ENCODE results near the gene GLIS1. TPM values are rescaled to one million over a fixed set of nuclear protein-coding genes. Genes with fewer than 3 reads are reported as not detected.

Gene GLIS1
- total RNA-seq, 2 donors from 2014 or later = 0.37 to 0.44 TPM

GRCh38 chr1:53503433-53504217 is 235.3 kb downstream of the GLIS1 start:
- DNase-seq = no peak

DNA sequence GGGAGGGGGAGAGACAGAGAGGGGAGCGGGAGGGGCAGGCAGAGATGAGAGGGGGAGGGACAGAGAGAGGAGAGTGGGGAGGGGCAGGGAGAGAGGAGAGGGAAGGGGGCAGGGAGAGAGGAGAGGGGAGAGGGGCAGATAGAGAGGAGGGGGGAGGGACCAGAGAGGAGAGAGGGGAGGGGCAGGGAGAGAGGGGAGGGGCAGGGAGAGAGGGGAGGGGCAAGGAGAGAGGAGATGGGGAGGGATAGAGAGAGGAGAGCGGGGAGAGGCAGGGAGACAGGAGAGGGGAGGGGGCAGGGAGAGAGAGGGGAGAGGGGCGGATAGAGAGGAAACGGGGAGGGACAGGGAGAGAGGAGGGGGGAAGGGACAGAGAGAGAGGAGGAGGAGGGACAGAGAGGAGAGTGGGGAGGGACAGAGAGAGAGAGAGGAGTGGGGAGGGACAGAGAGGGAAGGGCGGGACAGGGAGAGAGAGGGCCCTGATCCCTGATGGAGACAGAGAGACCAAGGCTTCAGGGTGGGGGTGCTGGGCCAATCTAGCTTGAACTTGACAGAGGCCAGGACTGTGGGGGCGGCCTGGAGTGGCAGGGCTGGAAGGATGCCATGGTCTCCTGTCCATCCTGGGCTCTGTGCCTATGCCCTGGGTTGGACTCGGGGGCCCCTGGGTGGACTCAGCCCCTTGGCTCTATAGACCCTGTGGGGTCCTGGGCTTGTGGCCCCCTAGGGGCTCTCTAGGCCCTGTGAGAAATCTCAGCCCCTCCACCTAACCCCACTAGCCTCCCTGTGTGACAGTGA is 236.1 kb downstream of the GLIS1 start:
- intact Hi-C loops (cut with DNase I) = no loop called here
- ATAC-seq (no peak), DNase-seq (no peak)

More at GRCh38 chr1:53503433-53504217, 235.3 kb downstream of the GLIS1 start:
- intact Hi-C loops (cut with DNase I) = no loop called here
- ATAC-seq = no peak

- ATAC-seq = no peak
- DNase-seq = no peak
- intact Hi-C loops (cut with DNase I) = no loop called here
These were observed 237.6 kb downstream of the GLIS1 start for GRCh38 chr1:53501065-53502005.

DNA sequence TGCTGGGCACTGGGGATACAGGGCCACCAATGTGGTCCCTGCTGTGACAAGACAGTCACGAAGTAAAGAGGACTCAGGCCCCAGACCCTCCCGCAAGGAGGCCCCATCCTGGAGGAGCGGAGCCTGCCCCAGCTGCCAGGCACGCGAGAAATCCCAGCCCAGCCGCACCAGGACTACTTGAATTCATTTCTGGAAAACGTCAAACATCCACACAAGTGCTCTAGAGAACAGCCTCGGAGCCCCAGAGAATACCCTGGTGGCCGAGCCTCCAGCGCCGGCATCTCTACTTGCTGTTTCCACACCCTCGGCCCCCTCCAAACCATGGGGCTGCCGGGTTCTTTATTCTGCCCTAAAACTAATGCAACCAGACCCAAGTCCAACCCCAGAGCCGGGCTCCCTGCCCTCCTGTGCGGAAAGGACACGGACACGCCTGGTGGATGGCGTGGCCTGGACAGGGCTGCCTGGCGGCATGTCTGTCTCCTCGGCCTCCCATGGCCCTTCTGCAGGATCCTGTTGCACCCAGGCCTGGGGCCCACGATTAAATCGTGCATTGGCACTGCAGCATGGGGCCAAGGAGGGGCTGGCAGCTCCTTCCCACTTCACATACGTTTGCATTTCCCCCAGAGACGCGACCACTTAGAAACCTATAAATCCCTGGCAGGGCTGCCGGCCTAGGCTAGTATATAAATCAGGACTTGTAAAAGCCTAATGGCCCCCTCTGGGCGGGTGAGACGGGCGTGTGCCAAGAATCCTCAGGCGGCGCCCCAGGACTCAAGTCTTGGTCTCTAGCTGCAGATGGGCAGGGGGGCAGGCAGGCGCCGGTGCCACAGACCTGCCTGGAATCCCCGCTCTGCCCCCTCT is 238.5 kb downstream of the GLIS1 start:
- ATAC-seq (no peak), DNase-seq (no peak)
- intact Hi-C loops (cut with DNase I) = no loop called here

DNA sequence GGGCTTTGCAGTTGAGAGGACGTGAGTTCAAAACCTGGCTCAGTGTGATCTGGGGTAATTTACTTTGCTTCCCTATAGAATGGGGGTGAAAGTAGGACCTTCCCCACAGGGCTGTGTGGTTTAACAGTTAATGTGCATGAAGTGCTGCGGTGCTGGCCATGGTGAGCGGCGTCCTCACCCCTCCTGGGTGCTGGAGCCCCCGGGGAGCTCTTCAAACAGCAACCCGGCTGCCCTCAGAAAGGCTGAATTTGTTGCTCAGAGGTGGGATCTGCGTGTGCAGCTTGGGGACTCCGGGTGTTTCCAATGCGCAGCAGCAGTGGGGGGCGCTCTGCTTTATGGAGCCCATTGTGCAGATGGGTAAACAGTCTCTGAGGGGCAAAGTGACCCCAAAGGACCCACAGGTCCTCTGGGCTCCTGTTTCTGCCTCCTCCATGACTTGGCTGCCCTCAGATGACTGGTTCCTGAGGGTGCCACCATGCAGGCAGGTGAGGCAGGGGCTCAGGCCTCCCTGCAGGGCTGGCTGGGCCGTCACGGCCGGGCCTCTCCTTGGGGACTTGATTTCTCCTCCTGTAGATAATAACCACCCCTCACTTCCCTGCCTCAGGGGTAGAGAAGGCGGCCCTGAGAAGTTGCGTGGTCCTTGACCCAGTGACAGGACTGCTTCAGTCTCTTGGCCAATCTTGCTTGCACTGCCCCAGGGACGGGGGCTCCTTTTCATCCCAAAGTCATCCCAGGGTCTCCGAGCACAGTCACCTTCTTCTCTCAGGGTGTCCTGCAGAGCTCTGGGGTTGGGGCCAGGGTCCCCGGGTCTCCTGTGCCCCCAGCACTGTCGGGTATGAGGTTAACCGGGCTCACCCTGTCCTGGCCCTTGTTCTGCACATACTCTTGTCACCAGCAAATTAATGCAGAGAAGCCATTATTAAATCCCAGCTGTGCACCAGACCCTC is 239.4 kb downstream of the GLIS1 start:
- no peak for ATAC-seq
- intact Hi-C loops (cut with DNase I) = no loop called here
- no peak for DNase-seq

DNA sequence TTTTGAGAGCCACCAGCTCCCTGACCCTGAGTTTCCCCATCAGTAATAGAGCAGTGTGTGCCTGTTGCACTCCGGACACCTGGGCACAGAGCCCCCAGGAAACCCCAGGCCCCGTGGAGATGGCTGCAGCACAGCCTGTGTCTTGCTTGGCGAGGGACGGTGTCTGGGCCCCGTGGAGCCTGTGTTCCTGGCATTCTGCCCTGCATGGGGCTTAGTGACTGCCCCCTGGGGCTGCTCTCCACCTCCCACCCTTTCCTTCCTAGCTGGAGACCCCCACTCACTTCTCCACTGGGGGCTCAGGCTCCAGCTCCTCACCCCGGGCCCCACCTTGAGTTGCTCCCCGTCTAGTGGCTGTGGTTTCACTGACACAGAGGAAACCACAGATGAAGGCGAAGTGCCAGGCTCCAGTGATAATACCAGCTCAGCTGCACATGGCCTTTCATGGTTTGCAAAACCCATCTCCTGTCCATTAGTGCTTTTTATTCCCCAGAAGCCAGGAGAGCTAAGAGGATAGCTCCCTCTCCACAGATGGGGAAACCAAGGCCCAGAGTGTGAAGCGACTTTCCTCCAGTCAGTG is 240.3 kb downstream of the GLIS1 start:
- ATAC-seq = no peak
- DNase-seq = no peak
- intact Hi-C loops (cut with DNase I) = no loop called here

DNA sequence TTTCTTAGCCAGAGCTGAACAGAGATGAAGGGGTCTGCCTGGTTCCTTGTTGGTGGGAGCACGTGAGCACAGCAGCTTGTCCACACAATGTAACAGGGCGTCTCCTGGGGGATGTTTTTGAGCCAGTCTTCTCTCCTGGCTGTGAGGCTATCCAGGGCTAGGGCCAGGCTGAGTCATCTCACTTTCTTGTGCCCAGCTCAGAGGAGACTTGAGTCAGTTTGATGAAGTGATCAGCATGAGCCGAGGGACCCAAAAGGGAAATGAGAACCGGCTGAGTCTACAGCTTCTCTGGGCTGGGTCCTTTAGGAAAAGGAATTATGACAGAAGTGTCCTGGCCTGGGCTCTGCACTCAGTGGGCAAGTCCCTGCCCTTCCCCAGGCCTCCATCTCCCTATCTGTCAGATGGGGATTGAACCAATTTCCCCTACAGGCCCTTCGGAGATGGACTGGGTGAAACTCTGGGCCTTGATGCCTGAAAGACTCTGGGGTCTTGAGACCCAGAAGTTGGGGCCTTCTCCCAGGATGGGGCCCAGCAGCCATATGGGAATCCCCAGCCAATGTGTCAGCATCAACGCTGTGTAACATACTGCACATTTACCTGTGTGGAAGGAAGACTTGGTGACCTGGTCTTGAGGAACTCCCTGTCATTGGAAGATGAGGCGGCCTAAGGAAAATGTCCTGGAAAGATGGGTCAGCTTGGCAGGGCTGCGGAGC is 243.2 kb downstream of the GLIS1 start:
- DNase-seq = no peak
- peak in 1 of 2 donors; percentile 54 for ATAC-seq
- intact Hi-C loops (cut with DNase I) = no loop called here

GRCh38 chr1:53490351-53490750 is 248.6 kb downstream of the GLIS1 start:
- intact Hi-C loops (cut with DNase I) = no loop called here
- DNase-seq (no peak), ATAC-seq (no peak)

- intact Hi-C loops (cut with DNase I) = loop anchor here (5.0 to 10.0 kb wide), 4 partner anchors 101 to 268 kb away; no protein-coding TSS in a partner anchor
- ATAC-seq (no peak), DNase-seq (no peak)
These were observed 252.5 kb downstream of the GLIS1 start for GRCh38 chr1:53486395-53487026.

GRCh38 chr1:53485478-53486394 is 253.2 kb downstream of the GLIS1 start:
- peak; percentile 89 for ATAC-seq
- intact Hi-C loops (cut with DNase I) = loop anchor here (5.0 to 10.0 kb wide), 4 partner anchors 102 to 269 kb away; no protein-coding TSS in a partner anchor
- DNase-seq = peak; percentile 81

- no peak for DNase-seq
- peak in 1 of 2 donors; percentile 15 for ATAC-seq
- intact Hi-C loops (cut with DNase I) = loop anchor here (5.0 to 10.0 kb wide), 4 partner anchors 102 to 270 kb away; no protein-coding TSS in a partner anchor
These were observed 254.1 kb downstream of the GLIS1 start for GRCh38 chr1:53484705-53485477.

DNA sequence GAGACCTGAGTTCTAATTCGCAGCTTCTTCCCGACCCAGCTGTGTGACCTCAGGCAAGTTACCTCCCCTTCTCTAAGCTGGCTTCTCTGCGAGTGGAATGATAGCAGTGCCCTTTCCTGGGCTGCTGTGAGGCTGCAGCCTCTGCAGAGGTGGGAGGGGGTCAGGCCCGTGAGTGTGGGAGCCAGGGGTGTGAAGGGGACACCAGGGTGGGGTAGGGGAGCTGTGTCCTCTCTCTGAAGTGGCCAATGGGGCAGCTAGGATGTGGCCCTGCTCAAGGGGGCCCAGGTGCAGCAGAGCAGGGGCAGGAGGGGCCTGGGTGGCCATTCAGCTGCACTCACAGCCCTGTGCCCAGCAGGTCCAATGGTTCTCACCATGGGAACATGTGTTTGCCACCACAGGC is 255.3 kb downstream of the GLIS1 start:
- intact Hi-C loops (cut with DNase I) = loop anchor here in 1 of 2 donors (10.0 kb wide), 2 partner anchors 201 to 271 kb away; no protein-coding TSS in a partner anchor
- DNase-seq (no peak), ATAC-seq (no peak)

DNA sequence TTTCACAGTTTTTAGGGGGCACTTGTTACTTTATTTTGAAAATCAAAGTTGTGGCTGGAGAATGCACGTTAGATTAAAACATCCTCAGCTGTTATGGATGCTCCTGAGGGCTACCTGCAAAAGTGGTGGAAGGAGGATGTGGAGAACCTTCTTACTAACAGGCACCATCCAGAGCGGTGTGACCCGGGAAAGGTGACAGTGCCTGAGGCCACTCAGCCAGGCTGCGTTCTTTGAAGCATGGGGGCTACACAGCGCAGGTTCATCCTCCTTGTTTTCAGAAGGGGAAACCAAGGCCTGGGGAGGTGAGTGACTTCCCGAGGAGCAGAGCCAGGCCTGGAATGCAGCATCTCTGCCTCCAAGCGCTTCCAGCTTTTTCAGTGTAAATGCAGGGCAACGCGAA is 255.8 kb downstream of the GLIS1 start:
- intact Hi-C loops (cut with DNase I) = loop anchor here in 1 of 2 donors (10.0 kb wide), 2 partner anchors 202 to 272 kb away; no protein-coding TSS in a partner anchor
- ATAC-seq (no peak), DNase-seq (no peak)
